Suprapubic skin (tissue), 4 donors: Measurements from ENCODE around the gene COL19A1.

Experiments
- EP300 ChIP-seq: sonication (generic); formaldehyde crosslinking; IDR thresholded peaks from one replicate; pipeline ENCODE4 v1.6.1; 2017; ENCODE audit warnings: antibody characterized with exemption
- POLR2A ChIP-seq, 2 donors: fragments of 450-650 bp; IDR thresholded peaks; one replicate each; pipeline ENCODE4 v1.6.1; 2017; ENCODE audit warnings: antibody characterized with exemption in 2 of 2, mild to moderate bottlenecking in 2 of 2, moderate library complexity in 2 of 2
- POLR2AphosphoS5 ChIP-seq, 3 donors: sonication (generic); formaldehyde crosslinking; IDR thresholded peaks; one replicate each; pipeline ENCODE4 v1.6.1; 2017; ENCODE audit warnings: antibody characterized with exemption in 3 of 3
- TF ChIP-seq, protein P1 (sequence below), 2 donors: fragments of 200-600 bp in 1 of 2; fragments of 450-650 bp in 1 of 2; sonication (generic) in 1 of 2; IDR thresholded peaks; one replicate each; pipeline ENCODE4 v1.5.1; 2016 to 2019; ENCODE audit warnings: antibody characterized with exemption in 2 of 2, mild to moderate bottlenecking in 1 of 2, moderate library complexity in 1 of 2

DNA sequence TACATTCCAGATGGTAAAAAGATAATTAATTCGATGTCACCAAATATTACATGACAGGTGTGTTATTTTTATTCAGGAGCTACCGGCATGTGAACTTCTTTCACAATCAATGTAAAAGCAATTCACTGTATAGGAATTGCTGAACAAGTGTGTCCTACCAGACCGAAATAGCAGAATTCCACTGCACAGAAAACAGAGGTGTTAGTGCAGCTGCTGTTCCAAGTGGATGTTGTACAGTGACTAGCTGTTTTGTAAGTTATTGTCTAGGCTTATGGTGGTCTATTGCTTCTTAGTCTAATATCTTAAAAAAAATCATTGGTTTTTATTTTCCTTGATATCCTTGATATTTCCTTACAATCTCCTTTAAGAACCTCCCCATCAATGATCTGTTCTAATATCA lies 107.4 kb downstream of the COL19A1 start:
- TF ChIP-seq POLR2A (IDR thresholded peaks at IDR 0.05) = no peak
- TF ChIP-seq, protein P1, sequence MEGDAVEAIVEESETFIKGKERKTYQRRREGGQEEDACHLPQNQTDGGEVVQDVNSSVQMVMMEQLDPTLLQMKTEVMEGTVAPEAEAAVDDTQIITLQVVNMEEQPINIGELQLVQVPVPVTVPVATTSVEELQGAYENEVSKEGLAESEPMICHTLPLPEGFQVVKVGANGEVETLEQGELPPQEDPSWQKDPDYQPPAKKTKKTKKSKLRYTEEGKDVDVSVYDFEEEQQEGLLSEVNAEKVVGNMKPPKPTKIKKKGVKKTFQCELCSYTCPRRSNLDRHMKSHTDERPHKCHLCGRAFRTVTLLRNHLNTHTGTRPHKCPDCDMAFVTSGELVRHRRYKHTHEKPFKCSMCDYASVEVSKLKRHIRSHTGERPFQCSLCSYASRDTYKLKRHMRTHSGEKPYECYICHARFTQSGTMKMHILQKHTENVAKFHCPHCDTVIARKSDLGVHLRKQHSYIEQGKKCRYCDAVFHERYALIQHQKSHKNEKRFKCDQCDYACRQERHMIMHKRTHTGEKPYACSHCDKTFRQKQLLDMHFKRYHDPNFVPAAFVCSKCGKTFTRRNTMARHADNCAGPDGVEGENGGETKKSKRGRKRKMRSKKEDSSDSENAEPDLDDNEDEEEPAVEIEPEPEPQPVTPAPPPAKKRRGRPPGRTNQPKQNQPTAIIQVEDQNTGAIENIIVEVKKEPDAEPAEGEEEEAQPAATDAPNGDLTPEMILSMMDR (IDR thresholded peaks at IDR 0.05) = no peak
- no peak for TF ChIP-seq POLR2AphosphoS5 (IDR thresholded peaks at IDR 0.05)
- no peak for TF ChIP-seq EP300
